ENCODE results near the gene NDUFB6. TPM values are rescaled to one million over a fixed set of nuclear protein-coding genes. Genes with fewer than 3 reads are reported as not detected.

Gene NDUFB6
- polyA plus RNA-seq (131 and 148 TPM in 2 replicates), polyA minus RNA-seq (33.6 and 37.2 TPM in 2 replicates)

DNA sequence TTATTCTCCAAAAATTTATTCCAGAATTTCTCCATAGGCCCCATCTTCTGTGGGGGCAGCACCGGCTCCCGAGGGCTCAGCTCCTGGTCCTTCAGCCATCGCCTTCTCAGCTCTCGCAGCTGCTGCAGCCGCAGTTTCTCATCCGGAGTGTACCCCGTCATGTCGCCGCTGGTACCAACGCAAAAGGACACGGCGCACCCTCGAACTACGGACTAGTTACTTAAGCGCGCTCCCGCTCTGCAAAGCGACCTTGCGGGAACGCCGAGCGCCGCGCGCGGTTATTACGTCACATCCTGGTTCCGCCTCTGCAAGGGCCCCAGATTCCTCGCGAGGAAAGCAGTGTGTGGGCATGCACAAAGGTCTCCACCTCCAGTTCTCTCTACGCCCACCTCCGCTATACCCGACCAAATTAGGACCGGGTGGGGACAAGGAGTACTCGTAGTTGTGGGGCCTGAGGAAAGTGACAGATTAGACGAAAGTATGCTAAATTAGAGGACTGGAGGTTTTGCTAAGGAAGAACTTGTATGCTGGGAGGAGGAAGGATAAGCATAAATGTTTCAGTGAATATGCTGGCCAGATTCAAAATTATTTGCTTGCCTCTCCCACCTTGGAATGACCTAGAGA is at the start of gene NDUFB6:
Gene NDUFB6 (minus strand): TSS at position 260 of the 624 bp plus-strand sequence. CDS start 99 bp downstream, at position 161.
- Histone ChIP-seq H2AFZ (ENCODE audit: low read depth, low read length) (peak within 1 kb of the TSS; percentile 98), H3K27ac (ENCODE audit: low read length) (peak within 1 kb of the TSS; percentile 90), H3K9me2 (ENCODE audit: insufficient read depth, low read length) (no peaks in the 10 kb centered on the region), H3F3A (ENCODE audit: insufficient read depth, low read length, poor library complexity, severe bottlenecking) (peaks cover 5% of the 10 kb centered on the region), H3K9me3 (ENCODE audit: low read length) (no peaks in the 10 kb centered on the region), H3K4me2 (ENCODE audit: low read length) (peak within 1 kb of the TSS; percentile 86), H3K9ac (ENCODE audit: low read length) (peak within 1 kb of the TSS; percentile 76), H3K79me2 (replicated peaks; ENCODE audit: insufficient read depth, low read length) (peaks cover 25% of the 10 kb centered on the region), H3K4me3 (ENCODE audit: low read length) (peak within 1 kb of the TSS; percentile 85), H3K27me3 (ENCODE audit: insufficient read depth, low read depth, low read length) (no peaks in the 10 kb centered on the region), H3K36me3 (ENCODE audit: insufficient read depth, low read length) (no peaks in the 10 kb centered on the region), H4K20me1 (ENCODE audit: insufficient read depth) (no peaks in the 10 kb centered on the region)
- TF ChIP-seq POLR2AphosphoS5 (IDR thresholded peaks at IDR 0.05) (peak; percentile 99), CTCF (IDR thresholded peaks at IDR 0.05; ENCODE audit: poor library complexity, severe bottlenecking) (no peak), EP300 (conservative IDR thresholded peaks at IDR 0.05; ENCODE audit: poor library complexity, severe bottlenecking) (peak; percentile 64), MXI1 (conservative IDR thresholded peaks at IDR 0.05; ENCODE audit: poor library complexity, severe bottlenecking) (peak; percentile 83), SMC3 (conservative IDR thresholded peaks at IDR 0.05; ENCODE audit: poor library complexity) (no peak), RAD21 (conservative IDR thresholded peaks at IDR 0.05) (no peak), EZH2 (IDR thresholded peaks at IDR 0.05; ENCODE audit: borderline replicate concordance, insufficient read depth, low read length, poor library complexity, severe bottlenecking) (no peak), TAF1 (IDR thresholded peaks at IDR 0.05; ENCODE audit: low read depth) (peak; percentile 90), REST (IDR thresholded peaks at IDR 0.05; ENCODE audit: borderline replicate concordance) (peak; percentile 88)

- Histone ChIP-seq H3K27ac (ENCODE audit: low read length) (no peak overlapping the region), H3K36me3 (ENCODE audit: insufficient read depth, low read length) (no peaks in the 10 kb centered on the region), H3F3A (ENCODE audit: insufficient read depth, low read length, poor library complexity, severe bottlenecking) (no peaks in the 10 kb centered on the region), H3K79me2 (replicated peaks; ENCODE audit: insufficient read depth, low read length) (no peaks in the 10 kb centered on the region), H3K27me3 (ENCODE audit: insufficient read depth, low read depth, low read length) (no peaks in the 10 kb centered on the region), H3K9me2 (ENCODE audit: insufficient read depth, low read length) (no peaks in the 10 kb centered on the region), H3K4me2 (ENCODE audit: low read length) (no peak overlapping the region), H3K4me3 (ENCODE audit: low read length) (no peak overlapping the region), H2AFZ (ENCODE audit: low read depth, low read length) (no peak overlapping the region), H4K20me1 (ENCODE audit: insufficient read depth) (no peaks in the 10 kb centered on the region), H3K9me3 (ENCODE audit: low read length) (no peaks in the 10 kb centered on the region), H3K9ac (ENCODE audit: low read length) (no peak overlapping the region)
- no peak for TF ChIP-seq POLR2AphosphoS5 (IDR thresholded peaks at IDR 0.05)
- TF ChIP-seq RAD21 (conservative IDR thresholded peaks at IDR 0.05): no peak
- no peak for TF ChIP-seq SMC3 (conservative IDR thresholded peaks at IDR 0.05; ENCODE audit: poor library complexity)
- TF ChIP-seq CTCF (IDR thresholded peaks at IDR 0.05; ENCODE audit: poor library complexity, severe bottlenecking): no peak
- TF ChIP-seq MXI1 (conservative IDR thresholded peaks at IDR 0.05; ENCODE audit: poor library complexity, severe bottlenecking): no peak
- no peak for TF ChIP-seq EP300 (conservative IDR thresholded peaks at IDR 0.05; ENCODE audit: poor library complexity, severe bottlenecking)
- no peak for TF ChIP-seq TAF1 (IDR thresholded peaks at IDR 0.05; ENCODE audit: low read depth)
- no peak for TF ChIP-seq EZH2 (IDR thresholded peaks at IDR 0.05; ENCODE audit: borderline replicate concordance, insufficient read depth, low read length, poor library complexity, severe bottlenecking)
- TF ChIP-seq REST (IDR thresholded peaks at IDR 0.05; ENCODE audit: borderline replicate concordance): no peak
These were observed 45.3 kb upstream of the NDUFB6 start for GRCh38 chr9:32618261-32618660.
